Measurements from ENCODE around the gene TNFAIP6.
A peak's percentile ranks its signal among the peaks of the same experiment; 100 is the strongest.

DNA sequence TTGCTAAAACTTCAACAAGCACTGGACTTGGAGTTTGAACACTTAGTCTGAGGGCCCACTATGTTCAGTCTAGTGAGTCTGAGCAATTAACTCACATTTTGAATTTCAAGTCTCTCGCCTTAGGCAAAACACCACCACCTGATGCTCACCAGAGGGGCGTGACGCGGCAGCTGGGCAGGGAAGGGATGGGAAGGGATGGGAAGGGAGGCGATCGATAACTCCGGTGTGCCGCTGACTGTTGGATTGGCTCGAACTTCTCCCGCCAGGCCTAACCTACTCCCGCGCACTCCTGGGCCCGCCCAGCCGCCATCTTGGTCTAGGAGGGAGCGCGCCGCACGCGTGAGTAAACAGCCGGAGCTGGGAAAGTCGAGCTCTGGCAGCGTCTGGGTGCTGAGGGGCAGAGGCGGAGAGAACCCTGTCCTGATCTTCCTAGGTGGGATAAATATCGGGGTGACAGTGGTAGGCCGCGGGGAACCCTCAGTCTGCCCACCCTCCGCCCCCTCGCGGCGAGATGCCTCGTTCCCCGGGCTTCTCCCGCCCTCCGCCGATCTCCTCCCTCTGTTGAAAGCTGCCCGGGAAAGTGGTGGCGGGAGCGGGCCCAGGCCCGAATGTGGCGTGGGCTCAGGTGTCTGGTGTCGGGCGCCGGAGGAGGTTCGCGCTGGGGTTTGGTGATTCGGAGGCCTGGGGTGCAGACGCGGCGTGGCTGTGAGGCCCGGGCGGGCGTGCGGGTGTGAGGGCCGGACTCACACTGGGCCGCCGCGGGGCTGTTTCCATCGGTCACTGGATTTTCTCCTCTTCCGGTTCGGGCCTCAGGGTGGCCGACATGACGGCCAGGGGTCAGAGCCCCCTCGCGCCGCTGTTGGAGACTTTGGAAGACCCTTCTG is 52.5 kb downstream of the TNFAIP6 start, which contains the start of gene RIF1:
- TF ChIP-seq, protein P1, sequence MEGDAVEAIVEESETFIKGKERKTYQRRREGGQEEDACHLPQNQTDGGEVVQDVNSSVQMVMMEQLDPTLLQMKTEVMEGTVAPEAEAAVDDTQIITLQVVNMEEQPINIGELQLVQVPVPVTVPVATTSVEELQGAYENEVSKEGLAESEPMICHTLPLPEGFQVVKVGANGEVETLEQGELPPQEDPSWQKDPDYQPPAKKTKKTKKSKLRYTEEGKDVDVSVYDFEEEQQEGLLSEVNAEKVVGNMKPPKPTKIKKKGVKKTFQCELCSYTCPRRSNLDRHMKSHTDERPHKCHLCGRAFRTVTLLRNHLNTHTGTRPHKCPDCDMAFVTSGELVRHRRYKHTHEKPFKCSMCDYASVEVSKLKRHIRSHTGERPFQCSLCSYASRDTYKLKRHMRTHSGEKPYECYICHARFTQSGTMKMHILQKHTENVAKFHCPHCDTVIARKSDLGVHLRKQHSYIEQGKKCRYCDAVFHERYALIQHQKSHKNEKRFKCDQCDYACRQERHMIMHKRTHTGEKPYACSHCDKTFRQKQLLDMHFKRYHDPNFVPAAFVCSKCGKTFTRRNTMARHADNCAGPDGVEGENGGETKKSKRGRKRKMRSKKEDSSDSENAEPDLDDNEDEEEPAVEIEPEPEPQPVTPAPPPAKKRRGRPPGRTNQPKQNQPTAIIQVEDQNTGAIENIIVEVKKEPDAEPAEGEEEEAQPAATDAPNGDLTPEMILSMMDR (IDR thresholded peaks at IDR 0.05) = peak; percentile 66 to 91 (median 78)
- TF ChIP-seq POLR2A (IDR thresholded peaks at IDR 0.05) (no peak), EP300 (IDR thresholded peaks at IDR 0.05) (no peak)
